NCI-H2227 (cell line): Measurements from ENCODE around the gene CEMIP2.
"Not testable (repeated sequence)": the region's sequence is repeated elsewhere in the genome, so short reads cannot be mapped to it uniquely, and the experiment has no call there.

Experiments
- DNase-seq: peaks from one replicate; lab custom pipeline; 2025; ENCODE audit not compliant: unreplicated experiment; lab: John Stamatoyannopoulos, UW

CEMIP2 gene

GRCh38 chr9:71719088-71719487 lies 49.2 kb downstream of the CEMIP2 start:
- no peak for DNase-seq

- peak; percentile 4 for DNase-seq
These were observed 52.0 kb downstream of the CEMIP2 start for GRCh38 chr9:71716138-71716909.

- no peak for DNase-seq
These were observed 57.5 kb downstream of the CEMIP2 start for GRCh38 chr9:71710856-71711255.

GRCh38 chr9:71710201-71710600 lies 58.1 kb downstream of the CEMIP2 start:
- no peak for DNase-seq

- DNase-seq: no peak
These were observed 58.9 kb downstream of the CEMIP2 start for GRCh38 chr9:71709384-71709783.

GRCh38 chr9:71706176-71706575 lies 62.1 kb downstream of the CEMIP2 start:
- no peak for DNase-seq

GRCh38 chr9:71704796-71705195 lies 63.5 kb downstream of the CEMIP2 start:
- no peak for DNase-seq

GRCh38 chr9:71703172-71703872 lies 65.0 kb downstream of the CEMIP2 start:
- no peak for DNase-seq

- no peak for DNase-seq
These were observed 70.4 kb downstream of the CEMIP2 start for GRCh38 chr9:71697882-71698281.

- no peak for DNase-seq
These were observed 74.0 kb downstream of the CEMIP2 start for GRCh38 chr9:71694332-71694731.

GRCh38 chr9:71693607-71694006 lies 74.7 kb downstream of the CEMIP2 start:
- no peak for DNase-seq

GRCh38 chr9:71692337-71692736 lies 76.0 kb downstream of the CEMIP2 start:
- no peak for DNase-seq

GRCh38 chr9:71691576-71691975 lies 76.7 kb downstream of the CEMIP2 start:
- DNase-seq: not testable (repeated sequence)

GRCh38 chr9:71690689-71691435 lies 77.5 kb downstream of the CEMIP2 start:
- DNase-seq: no peak

- DNase-seq: no peak
These were observed 78.1 kb downstream of the CEMIP2 start for GRCh38 chr9:71690063-71690688.

- DNase-seq: no peak
These were observed 80.6 kb downstream of the CEMIP2 start for GRCh38 chr9:71687676-71688075.

- no peak for DNase-seq
These were observed 82.3 kb downstream of the CEMIP2 start for GRCh38 chr9:71685988-71686387.

- no peak for DNase-seq
These were observed 82.9 kb downstream of the CEMIP2 start for GRCh38 chr9:71685394-71685793.

GRCh38 chr9:71684566-71684965 lies 83.7 kb downstream of the CEMIP2 start:
- DNase-seq: no peak

GRCh38 chr9:71683598-71684235 lies 84.6 kb downstream of the CEMIP2 start:
- peak; percentile 19 for DNase-seq
